Measurements from ENCODE around the gene ADAMTS14. TPM values are rescaled to one million over a fixed set of nuclear protein-coding genes. Genes with fewer than 3 reads are reported as not detected.

Gene ADAMTS14
- total RNA-seq, 1 experiment from 2014 or later: 2.1 TPM

DNA sequence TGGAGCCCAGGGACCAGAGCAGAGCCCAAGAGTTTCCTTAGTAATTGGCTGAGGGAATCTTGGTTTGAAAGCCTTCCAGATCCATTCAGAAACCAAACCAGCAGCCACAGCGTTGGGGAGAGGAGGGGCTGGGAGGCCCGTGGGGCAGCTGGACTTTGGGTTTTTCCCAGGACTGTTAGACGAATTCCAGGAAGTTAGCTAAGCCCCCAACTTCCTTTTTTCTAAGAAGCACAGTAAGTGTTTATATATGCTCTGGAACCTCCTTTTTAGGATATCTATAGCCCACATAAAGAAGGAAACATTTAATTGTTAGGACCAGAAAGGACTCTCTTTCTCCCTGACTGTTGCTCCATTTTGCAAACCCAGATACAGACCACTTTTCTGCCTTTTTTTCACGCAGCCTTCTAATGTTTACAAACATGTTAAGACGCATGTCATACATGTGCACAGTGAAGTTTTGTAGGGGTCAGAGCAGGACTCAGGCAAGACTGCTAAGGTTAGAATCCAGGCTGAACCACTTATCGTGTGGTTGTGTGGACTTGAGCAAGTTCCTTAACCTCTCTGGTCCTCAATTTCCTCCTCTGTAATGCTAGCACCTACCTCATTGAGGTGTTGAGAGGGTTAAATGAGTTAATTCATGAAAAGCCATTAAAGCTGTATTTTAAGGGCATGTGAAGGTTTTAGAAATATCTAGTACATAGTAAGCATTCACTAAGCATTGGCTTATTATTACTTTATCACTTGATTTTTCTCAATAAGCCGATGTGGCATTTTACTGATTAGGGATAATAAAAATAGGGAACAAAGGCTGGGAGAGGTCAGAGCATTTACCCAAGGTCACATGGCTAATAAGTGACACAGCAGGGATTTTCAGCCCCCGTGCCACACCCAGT lies 70.5 kb downstream of the ADAMTS14 start:
- ChIA-PET CTCF (interaction anchor here (0.6 to 1.0 kb wide), 2 partner anchors 184 to 604 kb away, joined by 3 to 4 read pairs; no protein-coding TSS in a partner anchor), POLR2A (no interaction called here)
- TF ChIP-seq MAX (CRISPR knock-in tag; IDR thresholded peaks at IDR 0.05) (no peak), RELA (CRISPR knock-in tag; IDR thresholded peaks at IDR 0.05; ENCODE audit: borderline replicate concordance) (no peak), SMAD3 (CRISPR knock-in tag; IDR thresholded peaks at IDR 0.05; ENCODE audit: borderline replicate concordance) (no peak), NR2C2 (CRISPR knock-in tag; IDR thresholded peaks at IDR 0.05) (no peak)
- TF ChIP-seq, protein P1, sequence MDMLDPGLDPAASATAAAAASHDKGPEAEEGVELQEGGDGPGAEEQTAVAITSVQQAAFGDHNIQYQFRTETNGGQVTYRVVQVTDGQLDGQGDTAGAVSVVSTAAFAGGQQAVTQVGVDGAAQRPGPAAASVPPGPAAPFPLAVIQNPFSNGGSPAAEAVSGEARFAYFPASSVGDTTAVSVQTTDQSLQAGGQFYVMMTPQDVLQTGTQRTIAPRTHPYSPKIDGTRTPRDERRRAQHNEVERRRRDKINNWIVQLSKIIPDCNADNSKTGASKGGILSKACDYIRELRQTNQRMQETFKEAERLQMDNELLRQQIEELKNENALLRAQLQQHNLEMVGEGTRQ (CRISPR knock-in tag; IDR thresholded peaks at IDR 0.05): no peak
- TF ChIP-seq, protein P2, sequence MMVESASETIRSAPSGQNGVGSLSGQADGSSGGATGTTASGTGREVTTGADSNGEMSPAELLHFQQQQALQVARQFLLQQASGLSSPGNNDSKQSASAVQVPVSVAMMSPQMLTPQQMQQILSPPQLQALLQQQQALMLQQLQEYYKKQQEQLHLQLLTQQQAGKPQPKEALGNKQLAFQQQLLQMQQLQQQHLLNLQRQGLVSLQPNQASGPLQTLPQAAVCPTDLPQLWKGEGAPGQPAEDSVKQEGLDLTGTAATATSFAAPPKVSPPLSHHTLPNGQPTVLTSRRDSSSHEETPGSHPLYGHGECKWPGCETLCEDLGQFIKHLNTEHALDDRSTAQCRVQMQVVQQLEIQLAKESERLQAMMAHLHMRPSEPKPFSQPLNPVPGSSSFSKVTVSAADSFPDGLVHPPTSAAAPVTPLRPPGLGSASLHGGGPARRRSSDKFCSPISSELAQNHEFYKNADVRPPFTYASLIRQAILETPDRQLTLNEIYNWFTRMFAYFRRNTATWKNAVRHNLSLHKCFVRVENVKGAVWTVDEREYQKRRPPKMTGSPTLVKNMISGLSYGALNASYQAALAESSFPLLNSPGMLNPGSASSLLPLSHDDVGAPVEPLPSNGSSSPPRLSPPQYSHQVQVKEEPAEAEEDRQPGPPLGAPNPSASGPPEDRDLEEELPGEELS (CRISPR knock-in tag; IDR thresholded peaks at IDR 0.05): no peak
- TF ChIP-seq, protein P3, sequence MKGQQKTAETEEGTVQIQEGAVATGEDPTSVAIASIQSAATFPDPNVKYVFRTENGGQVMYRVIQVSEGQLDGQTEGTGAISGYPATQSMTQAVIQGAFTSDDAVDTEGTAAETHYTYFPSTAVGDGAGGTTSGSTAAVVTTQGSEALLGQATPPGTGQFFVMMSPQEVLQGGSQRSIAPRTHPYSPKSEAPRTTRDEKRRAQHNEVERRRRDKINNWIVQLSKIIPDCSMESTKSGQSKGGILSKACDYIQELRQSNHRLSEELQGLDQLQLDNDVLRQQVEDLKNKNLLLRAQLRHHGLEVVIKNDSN (CRISPR knock-in tag; IDR thresholded peaks at IDR 0.05): no peak
- peaks cover 7% of the 10 kb centered on the region for H3K9me3 Mint-ChIP-seq
- H3K27ac Mint-ChIP-seq: no peak overlapping the region
- H3K27me3 Mint-ChIP-seq (ENCODE audit: low read depth): no peaks in the 10 kb centered on the region
- ATAC-seq (no peak), DNase-seq (ENCODE audit: low spot score) (no peak)
- 0 out of 2 replicates have a peak, but pooled peaks cover 2% of the 10 kb centered on the region for H3K4me1 Mint-ChIP-seq
- 0 out of 2 replicates have a peak, but pooled peaks cover 3% of the 10 kb centered on the region for H3K36me3 Mint-ChIP-seq
- H3K4me3 Mint-ChIP-seq: no peak overlapping the region

GRCh38 chr10:70743430-70743788 lies 71.1 kb downstream of the ADAMTS14 start:
- H3K4me1 Mint-ChIP-seq: 0 out of 2 replicates have a peak, but pooled peaks cover 2% of the 10 kb centered on the region
- CTCF ChIA-PET: interaction anchor here (1.0 kb wide), 1 partner anchor 184 kb away, joined by 4 read pairs; no protein-coding TSS in a partner anchor
- no peak overlapping the region for H3K27ac Mint-ChIP-seq
- TF ChIP-seq, protein P4, sequence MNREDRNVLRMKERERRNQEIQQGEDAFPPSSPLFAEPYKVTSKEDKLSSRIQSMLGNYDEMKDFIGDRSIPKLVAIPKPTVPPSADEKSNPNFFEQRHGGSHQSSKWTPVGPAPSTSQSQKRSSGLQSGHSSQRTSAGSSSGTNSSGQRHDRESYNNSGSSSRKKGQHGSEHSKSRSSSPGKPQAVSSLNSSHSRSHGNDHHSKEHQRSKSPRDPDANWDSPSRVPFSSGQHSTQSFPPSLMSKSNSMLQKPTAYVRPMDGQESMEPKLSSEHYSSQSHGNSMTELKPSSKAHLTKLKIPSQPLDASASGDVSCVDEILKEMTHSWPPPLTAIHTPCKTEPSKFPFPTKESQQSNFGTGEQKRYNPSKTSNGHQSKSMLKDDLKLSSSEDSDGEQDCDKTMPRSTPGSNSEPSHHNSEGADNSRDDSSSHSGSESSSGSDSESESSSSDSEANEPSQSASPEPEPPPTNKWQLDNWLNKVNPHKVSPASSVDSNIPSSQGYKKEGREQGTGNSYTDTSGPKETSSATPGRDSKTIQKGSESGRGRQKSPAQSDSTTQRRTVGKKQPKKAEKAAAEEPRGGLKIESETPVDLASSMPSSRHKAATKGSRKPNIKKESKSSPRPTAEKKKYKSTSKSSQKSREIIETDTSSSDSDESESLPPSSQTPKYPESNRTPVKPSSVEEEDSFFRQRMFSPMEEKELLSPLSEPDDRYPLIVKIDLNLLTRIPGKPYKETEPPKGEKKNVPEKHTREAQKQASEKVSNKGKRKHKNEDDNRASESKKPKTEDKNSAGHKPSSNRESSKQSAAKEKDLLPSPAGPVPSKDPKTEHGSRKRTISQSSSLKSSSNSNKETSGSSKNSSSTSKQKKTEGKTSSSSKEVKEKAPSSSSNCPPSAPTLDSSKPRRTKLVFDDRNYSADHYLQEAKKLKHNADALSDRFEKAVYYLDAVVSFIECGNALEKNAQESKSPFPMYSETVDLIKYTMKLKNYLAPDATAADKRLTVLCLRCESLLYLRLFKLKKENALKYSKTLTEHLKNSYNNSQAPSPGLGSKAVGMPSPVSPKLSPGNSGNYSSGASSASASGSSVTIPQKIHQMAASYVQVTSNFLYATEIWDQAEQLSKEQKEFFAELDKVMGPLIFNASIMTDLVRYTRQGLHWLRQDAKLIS (CRISPR knock-in tag; IDR thresholded peaks at IDR 0.05; ENCODE audit: borderline replicate concordance): no peak
- no peak for TF ChIP-seq E2F4 (CRISPR knock-in tag; IDR thresholded peaks at IDR 0.05; ENCODE audit: borderline replicate concordance, low read depth)
- TF ChIP-seq, protein P2 (CRISPR knock-in tag; IDR thresholded peaks at IDR 0.05): no peak
- POLR2A ChIA-PET: no interaction called here
- H3K9me3 Mint-ChIP-seq: peaks cover 7% of the 10 kb centered on the region
- DNase-seq (ENCODE audit: low spot score) (no peak), ATAC-seq (no peak)
- H3K4me3 Mint-ChIP-seq: no peak overlapping the region
- no peaks in the 10 kb centered on the region for H3K27me3 Mint-ChIP-seq (ENCODE audit: low read depth)
- 0 out of 2 replicates have a peak, but pooled peaks cover 3% of the 10 kb centered on the region for H3K36me3 Mint-ChIP-seq

Data from WTC11 (cell line).